Measurements from ENCODE around the gene ETDC.

ETDC gene

DNA sequence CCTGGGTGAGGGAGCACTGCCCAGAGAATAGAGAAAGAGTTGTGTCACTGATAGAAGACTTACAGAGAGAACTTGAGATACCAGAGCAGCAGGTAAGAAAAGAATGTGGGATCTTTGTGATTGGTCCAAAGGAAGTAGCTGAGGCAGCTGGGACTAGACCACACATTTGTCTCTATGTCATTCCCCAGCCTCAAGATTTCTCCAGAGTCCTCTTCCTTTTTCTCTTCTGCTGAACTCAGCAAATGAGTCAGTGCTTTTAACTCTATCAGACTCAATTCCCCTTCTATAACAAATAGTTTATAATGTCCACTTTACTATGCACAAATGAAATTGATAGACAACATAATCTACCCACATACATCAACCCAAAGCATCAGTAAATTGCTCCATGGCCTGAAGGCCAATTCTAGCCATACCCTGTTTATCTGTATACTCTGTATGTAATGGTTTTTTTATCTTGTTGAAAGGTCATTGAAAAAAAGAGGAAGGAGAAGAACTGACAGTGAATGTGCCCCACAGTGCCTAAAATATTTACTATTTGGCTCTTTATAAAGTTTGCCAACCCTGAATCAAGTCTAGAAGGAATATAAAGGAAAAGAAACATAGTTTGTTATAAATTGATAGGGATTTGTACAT lies 38.2 kb downstream of the ETDC start:
- DNase-seq = no peak

DNA sequence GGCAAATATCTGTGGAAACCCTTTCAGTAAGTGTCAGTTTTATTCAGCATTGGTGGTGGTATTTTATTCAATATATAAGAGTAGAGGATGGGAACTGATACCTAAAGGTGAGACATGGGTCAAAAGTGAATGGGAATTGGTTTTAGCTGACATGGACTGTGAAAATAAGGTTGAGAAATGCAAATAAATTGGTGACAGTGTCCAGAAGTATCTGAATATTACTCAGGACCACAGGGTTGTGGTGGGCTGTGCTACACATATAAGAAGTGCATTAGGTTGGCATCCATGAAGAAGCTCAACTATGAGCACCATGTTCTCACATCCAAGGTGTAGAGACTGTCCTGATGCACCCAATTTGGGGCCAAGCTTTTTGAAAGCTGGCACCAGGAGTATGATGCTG lies 45.0 kb downstream of the ETDC start:
- DNase-seq = no peak
